Middle frontal gyrus (tissue), 1 donor: ENCODE measurements around the gene WDR26.
A peak's percentile ranks its signal among the peaks of the same experiment; 100 is the strongest.
"Not testable (repeated sequence)": the region's sequence is repeated elsewhere in the genome, so short reads cannot be mapped to it uniquely, and the experiment has no call there.

Experiments used
- DNase-seq: peaks from one replicate; pipeline ENCODE4 v3.0.0-alpha.2; 2015; ENCODE audit warnings: low spot score; ENCODE audit errors: extremely low spot score

WDR26 gene

GRCh38 chr1:224434691-224435317 lies at the start of gene WDR26:
Gene WDR26 (minus strand): TSS chr1:224434797.
- DNase-seq: peak; percentile 66

DNA sequence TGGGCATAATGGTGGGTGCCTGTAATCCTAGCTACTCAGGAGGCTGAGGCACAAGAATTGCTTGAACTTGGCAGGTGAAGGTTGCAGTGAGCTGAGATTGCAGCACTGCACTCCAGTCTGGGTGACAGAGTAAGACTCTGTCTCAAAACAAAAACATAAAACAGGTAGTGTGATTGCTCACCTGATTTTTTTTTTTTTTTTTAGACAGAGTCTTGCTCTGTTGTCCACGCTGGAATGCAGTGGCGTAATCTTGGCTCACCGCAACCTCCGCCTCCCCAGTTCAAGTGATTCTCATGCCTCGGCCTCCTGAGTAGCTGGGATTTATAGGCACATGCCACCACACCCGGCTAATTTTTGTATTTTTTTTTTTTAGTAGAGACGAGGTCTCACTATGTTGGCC lies 48.6 kb upstream of the WDR26 start:
- not testable (repeated sequence) for DNase-seq

- DNase-seq: no peak
Observed at GRCh38 chr1:224482619-224483018, 48.0 kb upstream of the WDR26 start.

DNA sequence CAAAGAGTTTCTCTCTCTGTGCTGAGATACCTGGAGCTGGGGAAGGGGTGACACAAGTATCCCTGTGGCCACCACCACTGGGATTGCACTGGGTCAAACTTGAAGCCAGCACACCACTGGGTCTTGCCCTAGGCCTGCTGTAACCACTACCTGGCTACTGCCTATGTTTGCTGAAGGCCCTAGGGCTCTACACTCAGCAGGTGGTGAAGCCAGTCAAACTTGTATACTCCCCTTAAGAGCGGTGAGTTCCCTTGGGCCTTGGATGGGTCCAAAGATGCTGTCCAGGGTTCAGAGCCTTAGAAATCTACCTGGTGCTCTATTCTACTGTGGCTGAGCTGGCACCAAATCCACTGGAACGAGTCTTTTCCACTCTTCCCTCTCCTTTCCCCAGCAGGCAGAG lies 47.0 kb upstream of the WDR26 start:
- DNase-seq: no peak

DNA sequence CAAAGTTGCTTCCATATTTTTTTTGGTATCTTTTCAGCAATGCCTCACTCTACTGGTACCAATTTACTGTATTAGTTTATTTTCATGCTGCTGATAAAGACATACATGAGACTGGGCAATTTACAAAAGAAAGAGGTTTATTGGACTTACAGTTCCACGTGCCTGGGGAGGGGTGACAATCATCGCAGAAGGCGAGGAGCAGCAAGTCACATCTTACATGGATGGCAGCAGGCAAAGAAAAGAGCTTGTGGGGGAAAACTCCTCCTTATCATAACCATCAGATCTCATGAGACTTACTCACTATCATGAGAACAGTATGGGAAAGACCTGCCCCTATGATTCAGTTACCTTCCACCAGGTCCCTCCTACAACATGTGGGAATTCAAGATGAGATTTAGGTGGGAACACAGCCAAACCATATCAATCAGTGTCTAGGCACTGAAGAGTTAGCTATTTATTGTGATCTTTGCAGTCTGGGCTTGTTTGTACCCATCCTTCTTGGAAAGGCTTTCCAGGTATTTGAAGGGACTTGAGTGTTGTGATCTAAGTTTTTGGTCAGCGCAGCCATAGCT lies 46.4 kb upstream of the WDR26 start:
- not testable (repeated sequence) for DNase-seq

DNA sequence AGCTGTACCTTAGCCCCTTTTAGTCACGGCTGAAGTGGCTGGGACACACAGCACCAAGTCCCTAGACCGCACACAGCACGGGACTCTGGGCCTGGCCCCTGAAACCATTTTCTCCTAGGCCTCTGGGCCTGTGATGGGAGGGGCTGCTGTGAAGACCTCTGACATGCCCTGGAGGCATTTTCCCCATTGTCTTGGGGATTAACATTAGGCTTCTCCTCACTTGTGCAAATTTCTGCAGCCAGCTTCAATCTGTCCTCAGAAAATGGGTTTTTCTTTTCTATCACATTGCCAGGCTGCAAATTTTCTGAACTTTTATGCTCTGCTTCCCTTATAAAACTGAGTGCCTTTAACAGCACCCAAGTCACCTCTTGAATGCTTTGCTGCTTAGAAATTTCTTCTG lies 45.6 kb upstream of the WDR26 start:
- DNase-seq: not testable (repeated sequence)

GRCh38 chr1:224472806-224473205 lies 38.2 kb upstream of the WDR26 start:
- DNase-seq: no peak

- no peak for DNase-seq
Observed at GRCh38 chr1:224466154-224466553, 31.6 kb upstream of the WDR26 start.

DNA sequence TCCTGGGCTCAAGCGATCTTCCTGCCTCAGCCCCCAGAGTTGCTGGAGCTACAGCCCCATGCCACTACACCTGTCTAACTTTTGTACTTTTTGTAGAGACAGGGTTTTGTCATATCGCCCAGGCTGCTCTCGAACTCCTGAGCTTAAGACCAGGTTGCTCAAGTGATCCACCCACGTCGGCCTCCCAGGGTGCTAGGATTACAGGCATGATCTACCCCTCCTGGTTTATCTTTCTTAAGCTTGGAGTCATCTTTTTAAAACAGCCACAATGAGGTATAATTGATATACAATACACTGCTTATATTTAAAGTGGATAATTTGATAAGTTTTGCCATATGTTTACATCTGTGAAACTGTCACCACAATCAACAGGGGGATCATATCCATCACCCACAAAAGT lies 25.4 kb upstream of the WDR26 start:
- DNase-seq: no peak

GRCh38 chr1:224458996-224459395 lies 24.4 kb upstream of the WDR26 start:
- no peak for DNase-seq

DNA sequence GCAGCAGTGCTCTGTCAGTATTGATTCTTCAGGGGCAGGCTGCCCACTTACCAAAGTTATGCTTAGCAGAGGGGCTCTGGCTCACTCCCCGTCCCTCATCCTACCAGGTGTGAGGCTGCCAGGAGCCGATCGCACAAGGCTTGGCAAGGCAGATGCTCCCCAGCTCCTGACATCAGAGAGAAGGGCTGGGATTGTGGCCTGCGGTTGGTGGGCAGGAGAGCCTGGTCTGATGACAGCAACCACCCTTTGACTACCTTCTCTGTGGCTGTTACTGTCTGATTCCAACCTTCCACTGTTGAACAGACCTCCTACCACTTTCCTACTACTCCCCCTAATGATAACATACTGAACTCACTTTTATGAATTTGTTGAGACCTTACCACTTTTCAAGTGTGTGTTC lies 23.7 kb upstream of the WDR26 start:
- DNase-seq: no peak

GRCh38 chr1:224457782-224458144 lies 23.2 kb upstream of the WDR26 start:
- DNase-seq: no peak

DNA sequence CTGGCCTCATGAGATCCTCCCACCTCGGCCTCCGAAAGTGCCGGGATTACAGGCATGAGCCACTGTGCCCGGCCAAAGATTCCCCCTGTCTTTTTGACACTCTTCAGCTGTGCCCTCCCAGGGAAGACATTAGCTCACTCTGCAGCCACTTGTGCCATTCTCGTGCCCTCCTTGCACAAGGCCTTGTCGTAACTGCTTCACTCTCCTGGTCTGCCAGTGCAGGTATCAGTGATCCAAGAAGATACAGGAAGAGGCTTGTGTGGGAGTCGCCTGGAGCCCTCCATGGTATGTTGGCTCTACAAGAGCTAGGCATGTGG lies 22.0 kb upstream of the WDR26 start:
- no peak for DNase-seq

GRCh38 chr1:224454402-224455055 lies 19.9 kb upstream of the WDR26 start:
- no peak for DNase-seq

DNA sequence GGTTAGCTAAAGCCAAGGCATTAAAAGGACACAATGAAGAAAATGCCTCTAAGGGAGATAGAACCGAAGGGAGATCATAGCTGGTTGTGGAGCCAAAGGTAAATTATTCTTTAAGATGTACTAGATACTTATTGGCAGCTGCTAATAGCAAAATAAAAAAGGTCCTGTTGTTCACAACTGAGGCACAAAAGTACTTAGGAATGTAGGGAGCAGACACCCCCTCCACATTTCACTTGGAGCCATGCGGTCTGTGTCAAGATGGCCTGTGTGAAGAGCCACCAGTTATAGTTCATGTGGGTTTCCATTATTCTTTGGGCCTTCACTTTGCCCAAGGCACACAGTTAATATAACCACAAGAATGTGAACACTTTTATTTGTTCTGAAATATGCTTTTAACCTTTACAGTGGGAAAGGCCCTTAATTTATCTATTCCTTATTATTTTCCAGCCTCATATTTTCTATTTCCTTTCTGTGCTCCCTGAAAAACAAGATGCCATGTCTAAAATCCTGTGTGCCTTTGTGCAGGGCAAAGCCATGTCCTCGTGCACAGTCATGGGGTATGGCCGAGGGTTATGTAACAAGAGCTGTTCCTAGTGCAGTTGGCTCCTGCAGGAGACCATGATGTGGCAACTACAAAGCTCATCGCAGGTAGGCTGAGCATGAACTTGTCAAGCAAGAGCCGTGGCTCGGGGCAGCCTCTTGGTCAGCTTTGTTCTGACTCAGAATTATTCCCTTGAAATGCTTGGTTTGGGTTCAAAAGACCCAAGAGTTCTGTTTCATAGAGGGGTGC lies 16.2 kb upstream of the WDR26 start:
- no peak for DNase-seq

DNA sequence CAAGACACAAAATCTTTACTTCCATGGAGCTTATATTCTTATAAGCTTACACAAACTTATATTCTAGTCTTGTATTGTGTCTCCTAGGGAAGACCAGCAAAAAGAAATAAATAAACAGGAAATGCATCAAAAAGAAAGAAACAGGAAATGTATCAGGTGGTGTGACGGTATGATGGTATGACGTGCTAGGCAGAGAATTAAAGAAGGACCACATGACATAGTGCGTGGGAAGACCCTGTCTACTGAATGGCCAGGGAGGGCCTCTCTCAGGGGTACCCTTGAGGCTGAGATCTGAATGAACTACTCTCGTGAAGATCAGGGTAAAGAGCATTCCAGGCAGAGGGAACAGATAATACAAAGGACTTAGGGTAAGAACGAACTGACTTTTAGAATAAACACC lies 15.6 kb upstream of the WDR26 start:
- DNase-seq: no peak

- DNase-seq: no peak
Observed at GRCh38 chr1:224448453-224449017, 13.9 kb upstream of the WDR26 start.

- DNase-seq: no peak
Observed at GRCh38 chr1:224447971-224448370, 13.4 kb upstream of the WDR26 start.

DNA sequence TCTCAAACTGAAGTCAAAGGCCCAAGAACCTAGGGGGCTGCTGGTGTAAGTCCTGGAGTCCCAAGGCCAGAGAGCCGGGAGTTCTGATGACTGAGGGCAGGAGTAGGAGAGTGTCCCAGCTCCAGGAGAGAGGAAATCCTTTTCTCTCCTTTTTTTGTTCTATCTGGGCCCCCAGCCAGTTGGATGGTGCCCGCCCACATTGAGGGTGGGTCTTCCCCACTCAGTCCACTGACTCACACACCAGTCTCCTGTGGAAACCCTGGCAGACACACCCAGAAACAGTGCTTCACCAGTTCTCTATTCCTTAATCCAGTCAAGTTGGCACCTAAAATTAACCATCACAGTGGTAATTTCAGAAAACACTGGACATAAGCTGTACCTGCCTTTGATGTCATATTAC lies 12.7 kb upstream of the WDR26 start:
- no peak for DNase-seq

DNA sequence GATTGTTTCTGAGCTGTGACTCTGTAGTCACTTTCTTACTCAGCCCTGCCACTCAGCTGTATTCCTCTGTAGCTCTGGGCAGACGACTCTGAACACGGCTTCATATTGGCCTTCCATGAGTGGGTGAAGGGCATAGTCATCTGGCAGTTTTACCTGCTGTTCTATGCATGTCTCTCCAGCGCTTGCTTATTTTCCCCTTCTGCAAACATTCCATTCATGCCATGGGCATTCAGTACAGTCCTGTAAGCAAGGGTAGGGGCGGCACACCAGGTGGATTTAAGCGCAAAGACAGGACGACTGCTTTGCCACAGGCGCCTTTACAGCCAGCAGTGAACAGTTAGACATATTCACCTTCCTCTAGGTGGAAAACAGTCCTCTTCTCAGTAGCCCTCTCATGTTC lies 4.4 kb upstream of the WDR26 start:
- DNase-seq: no peak

DNA sequence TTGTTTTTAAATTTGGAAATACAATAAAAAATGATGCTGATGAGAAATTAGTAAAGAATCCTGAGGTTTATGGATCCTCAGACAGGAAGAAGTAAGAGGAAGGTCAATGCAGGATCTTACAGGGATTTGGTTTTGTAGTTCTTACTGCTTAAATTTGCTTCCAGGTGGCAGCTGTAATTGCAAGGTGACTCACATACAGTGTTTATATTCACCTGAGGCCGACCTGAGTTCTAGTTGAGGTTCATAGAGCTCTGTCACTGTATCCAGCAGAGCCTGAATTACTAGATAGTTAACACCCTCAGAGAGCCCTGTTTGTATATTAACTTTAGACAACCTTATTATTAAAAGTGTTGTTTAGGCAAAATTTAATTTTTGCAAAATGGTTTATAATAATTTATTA lies 1.4 kb upstream of the WDR26 start:
- no peak for DNase-seq

DNA sequence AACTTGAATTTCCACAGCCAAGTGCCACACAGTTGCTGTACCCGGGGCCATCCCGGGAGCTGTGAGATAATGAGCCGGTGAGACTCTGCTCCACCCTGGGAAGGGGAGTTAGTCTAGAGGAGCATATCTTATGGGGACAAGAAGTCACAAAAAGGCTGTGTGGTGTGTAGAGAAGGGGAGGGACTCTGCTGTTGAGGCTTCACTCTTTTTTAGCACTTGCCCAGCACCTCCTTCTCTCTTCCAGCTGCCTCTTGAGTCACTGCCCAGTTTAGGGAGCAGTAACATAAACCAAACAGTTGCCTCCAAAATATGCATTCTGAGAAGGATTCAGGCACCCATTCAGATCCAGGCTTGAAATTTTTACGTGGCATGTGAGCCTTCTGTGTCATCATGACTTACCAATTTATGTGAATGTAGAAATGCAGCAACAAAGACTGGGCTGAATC lies 744 bp upstream of the WDR26 start:
- no peak for DNase-seq
